ENCODE data around the gene CSTPP1.

DNA sequence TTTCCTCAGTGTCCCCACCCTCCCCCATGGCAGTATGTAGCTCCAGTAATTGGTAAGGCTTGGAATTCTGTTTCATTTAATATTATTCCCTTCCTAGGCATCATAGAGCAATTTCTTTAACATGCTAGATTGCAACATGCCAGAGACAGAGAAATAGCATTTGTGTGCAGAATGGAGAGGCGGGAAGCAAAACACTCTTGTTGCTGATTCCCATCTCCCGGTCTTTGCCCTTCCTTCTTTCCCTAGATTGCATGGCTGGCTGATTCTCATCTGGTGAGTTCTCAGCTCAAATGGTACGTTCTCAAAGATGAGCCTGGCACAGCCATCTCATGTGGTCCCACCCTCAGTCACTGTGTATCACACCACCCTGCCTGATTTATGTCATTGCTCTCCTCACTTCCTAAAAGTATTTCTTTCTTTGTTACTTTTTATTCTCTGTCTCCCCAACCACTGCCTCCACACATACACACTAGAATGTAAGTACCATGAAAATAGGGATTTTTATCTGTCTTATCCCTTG, 173.2 kb downstream of the CSTPP1 start:
- TF ChIP-seq, protein P1, sequence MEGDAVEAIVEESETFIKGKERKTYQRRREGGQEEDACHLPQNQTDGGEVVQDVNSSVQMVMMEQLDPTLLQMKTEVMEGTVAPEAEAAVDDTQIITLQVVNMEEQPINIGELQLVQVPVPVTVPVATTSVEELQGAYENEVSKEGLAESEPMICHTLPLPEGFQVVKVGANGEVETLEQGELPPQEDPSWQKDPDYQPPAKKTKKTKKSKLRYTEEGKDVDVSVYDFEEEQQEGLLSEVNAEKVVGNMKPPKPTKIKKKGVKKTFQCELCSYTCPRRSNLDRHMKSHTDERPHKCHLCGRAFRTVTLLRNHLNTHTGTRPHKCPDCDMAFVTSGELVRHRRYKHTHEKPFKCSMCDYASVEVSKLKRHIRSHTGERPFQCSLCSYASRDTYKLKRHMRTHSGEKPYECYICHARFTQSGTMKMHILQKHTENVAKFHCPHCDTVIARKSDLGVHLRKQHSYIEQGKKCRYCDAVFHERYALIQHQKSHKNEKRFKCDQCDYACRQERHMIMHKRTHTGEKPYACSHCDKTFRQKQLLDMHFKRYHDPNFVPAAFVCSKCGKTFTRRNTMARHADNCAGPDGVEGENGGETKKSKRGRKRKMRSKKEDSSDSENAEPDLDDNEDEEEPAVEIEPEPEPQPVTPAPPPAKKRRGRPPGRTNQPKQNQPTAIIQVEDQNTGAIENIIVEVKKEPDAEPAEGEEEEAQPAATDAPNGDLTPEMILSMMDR (IDR thresholded peaks at IDR 0.05), result no peak
- TF ChIP-seq EP300 (IDR thresholded peaks at IDR 0.05) (no peak), POLR2AphosphoS5 (IDR thresholded peaks at IDR 0.05) (no peak)

Measured in stomach (tissue), 4 donors.